K562 (cell line): Measurements from ENCODE around the gene TCIRG1. TPM values are rescaled to one million over a fixed set of nuclear protein-coding genes. Genes with fewer than 3 reads are reported as not detected.

Source experiments
- ELF2 ChIP-seq: fragments of 250-450 bp; sonication (Bioruptor Pico); IDR thresholded peaks from 2 replicates; pipeline ENCODE4 v1.5.0; 2021; ENCODE audit warnings: mild to moderate bottlenecking
- FOXM1 ChIP-seq, 2 experiments: fragments of 450-650 bp in 1 of 2; sonication (generic) in 1 of 2; formaldehyde crosslinking in 1 of 2; IDR thresholded peaks; 2 replicates each; pipeline versions ENCODE4 v1.6.1 to v1.9.0; 2017 to 2022; ENCODE audit warnings: low read depth in 2 of 2, mild to moderate bottlenecking in 2 of 2, missing genetic modification reagents in 1 of 2, moderate library complexity in 1 of 2
- GTF3C2 ChIP-seq: IDR thresholded peaks from 3 replicates; pipeline ENCODE4 v1.6.1; 2011; ENCODE audit warnings: borderline replicate concordance, mild to moderate bottlenecking, moderate library complexity; ENCODE audit not compliant: insufficient read length; ENCODE audit errors: extremely low read depth
- HDAC3 ChIP-seq: fragments of 450-650 bp; IDR thresholded peaks from 2 replicates; pipeline ENCODE4 v1.6.1; 2018; ENCODE audit warnings: borderline replicate concordance, mild to moderate bottlenecking, moderate library complexity; ENCODE audit not compliant: partially characterized antibody
- HSF4 ChIP-seq: fragments of 250-450 bp; sonication (Bioruptor Pico); IDR thresholded peaks from 2 replicates; pipeline ENCODE4 v2.1.2; 2022; ENCODE audit warnings: mild to moderate bottlenecking, moderate library complexity, borderline replicate concordance
- JUND ChIP-seq, 2 experiments: IDR thresholded peaks; 2 replicates in 1 of 2; 3 replicates in 1 of 2; pipeline ENCODE4 v1.6.1; 2011; ENCODE audit warnings: borderline replicate concordance in 2 of 2, low read depth in 2 of 2, low read length in 2 of 2, improper control_type of control experiment in 1 of 2, missing biosample characterization in 1 of 2, missing genetic modification characterization in 1 of 2, missing genetic modification reagents in 1 of 2
- NFE2 ChIP-seq: IDR thresholded peaks from 2 replicates; pipeline ENCODE4 v1.6.1; 2014; ENCODE audit warnings: antibody characterized with exemption, low read depth
- NRF1 ChIP-seq, 2 experiments: fragments of 450-650 bp; IDR thresholded peaks in 1 of 2; conservative IDR thresholded peaks in 1 of 2; 2 replicates each; pipeline ENCODE4 v1.6.1; 2014; ENCODE audit warnings: mild to moderate bottlenecking in 2 of 2
- NUFIP1 ChIP-seq: fragments of 450-650 bp; IDR thresholded peaks from 2 replicates; pipeline ENCODE4 v1.6.1; 2018; ENCODE audit not compliant: partially characterized antibody
- PRDM10 ChIP-seq: fragments of 450-650 bp; IDR thresholded peaks from 2 replicates; pipeline ENCODE4 v1.6.1; 2018; ENCODE audit not compliant: partially characterized antibody
- PRPF4 ChIP-seq: fragments of 200-400 bp; formaldehyde crosslinking; IDR thresholded peaks from one replicate; pipeline ENCODE4 v1.6.1; 2017; ENCODE audit warnings: low read length, low read depth, mild to moderate bottlenecking; ENCODE audit not compliant: insufficient read depth, poor library complexity, severe bottlenecking
- SMARCB1 ChIP-seq: IDR thresholded peaks from 2 replicates; pipeline ENCODE4 v1.6.1; 2011; ENCODE audit warnings: improper control_type of control experiment, low read depth; ENCODE audit not compliant: insufficient read length
- TCF3 ChIP-seq: sonication (generic); formaldehyde crosslinking; IDR thresholded peaks from 2 replicates; pipeline ENCODE4 v1.4.0; 2020; ENCODE audit warnings: mild to moderate bottlenecking, missing genetic modification reagents
- TCF7 ChIP-seq: sonication (generic); IDR thresholded peaks from 2 replicates; pipeline ENCODE4 v1.6.1; 2016; ENCODE audit warnings: antibody characterized with exemption, borderline replicate concordance
- ZFP30 ChIP-seq: fragments of 250-450 bp; sonication (Bioruptor Pico); IDR thresholded peaks from 2 replicates; pipeline ENCODE4 v1.8.0; 2022; ENCODE audit warnings: moderate library complexity, mild to moderate bottlenecking, inconsistent platforms, borderline replicate concordance
- ZFP91 ChIP-seq: sonication (generic); formaldehyde crosslinking; IDR thresholded peaks from 2 replicates; pipeline ENCODE4 v1.8.0; 2022; ENCODE audit warnings: mild to moderate bottlenecking, missing genetic modification reagents
- ZKSCAN1 ChIP-seq: fragments of 150-350 bp; IDR thresholded peaks from 2 replicates; pipeline ENCODE4 v1.6.1; 2016; ENCODE audit warnings: low read depth, low read length
- polyA plus RNA-seq, 8 experiments: library from polyadenylated mRNA; depleted of rRNA in 4 of 8; stranded (reverse) in 5 of 8; unstranded in 3 of 8; fragments of >200 nt; fragmentation: Nextera tagmentation in 2 of 8; fragmentation: Illumina TruSeq in 1 of 8; extraction: Ambion mirVana in 2 of 8; extraction: Trizol in 1 of 8; gene quantifications; 2 replicates each; pipeline versions ENCODE4 v1.2.1 to v1.2.3, GENCODE V29; 2011 to 2014; ENCODE audit warnings: inconsistent platforms in 1 of 8, missing spikeins in 1 of 8
- total RNA-seq, 7 experiments: library from RNA; depleted of rRNA in 6 of 7; stranded (reverse); fragments of >200 nt in 6 of 7; fragmentation: Illumina TruSeq in 2 of 7; extraction: Trizol in 2 of 7; gene quantifications; 2 replicates each; pipeline versions ENCODE4 v1.2.1 to v1.2.3, GENCODE V29; 2011 to 2021; ENCODE audit warnings: low replicate concordance in 1 of 7

Gene TCIRG1
- total and polyA plus RNA-seq, 9 of the 15 experiments (the other 6 are each of a cell fraction or from before 2014, with no cell fraction given) = 0.49 to 143 (median 24.4) TPM

DNA sequence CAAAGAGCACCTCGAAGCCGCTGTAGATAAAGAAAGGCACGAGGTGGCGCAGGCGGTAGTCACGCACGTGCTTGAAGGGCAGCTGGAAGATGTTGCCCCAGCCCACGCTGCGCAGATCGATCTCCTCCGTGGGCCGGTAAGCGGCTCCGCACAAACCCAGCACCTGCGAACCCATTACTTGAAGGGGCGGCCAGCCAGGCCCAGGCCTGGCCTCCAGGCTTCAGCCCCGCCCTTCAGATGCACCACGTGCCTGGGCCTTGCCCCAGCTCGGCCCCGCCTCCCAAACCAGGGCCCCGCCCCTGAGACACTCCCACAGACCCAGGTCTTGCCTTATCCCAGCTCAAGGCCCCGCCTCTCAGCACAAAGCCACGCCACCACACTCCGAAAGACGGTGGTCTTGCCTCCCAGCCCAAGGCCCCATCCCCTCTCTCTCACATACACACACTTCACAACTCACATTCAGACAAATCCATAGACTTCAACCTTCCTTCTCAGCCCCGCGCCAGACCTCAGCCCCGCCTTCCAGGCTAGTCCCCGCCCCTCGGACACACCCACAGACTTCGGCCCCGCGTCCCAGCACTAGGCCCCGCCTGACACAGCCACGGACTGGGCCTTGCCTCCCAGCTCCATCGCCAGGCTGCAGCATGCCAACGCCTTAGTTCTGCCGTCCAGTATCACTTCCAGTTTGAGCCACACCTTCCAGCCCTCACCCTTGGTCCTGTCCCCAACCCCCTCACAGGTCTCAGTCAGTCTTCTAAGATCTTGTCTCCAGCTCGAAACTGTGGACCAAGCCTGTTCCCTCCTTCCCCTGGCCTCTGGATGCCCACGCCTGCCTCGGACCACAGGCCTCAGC lies 42.0 kb upstream of the TCIRG1 start (continued):
- TF ChIP-seq PRDM10 (no peak), ZFP91 (CRISPR knock-in tag) (no peak), HDAC3 (no peak), NUFIP1 (no peak), TCF3 (CRISPR knock-in tag) (no peak), GTF3C2 (no peak), NFE2 (no peak), FOXM1 (IDR thresholded peaks at IDR 0.05; ENCODE audit: low read depth) (no peak), FOXM1 (CRISPR knock-in tag; IDR thresholded peaks at IDR 0.05; ENCODE audit: low read depth) (no peak), NRF1 (conservative IDR thresholded peaks at IDR 0.05 in 1 of 2, IDR thresholded peaks at IDR 0.05 in 1 of 2) (peak; percentile 58 to 69), TCF7 (no peak), JUND (IDR thresholded peaks at IDR 0.05; ENCODE audit: borderline replicate concordance, low read depth, low read length) (no peak), JUND (tag; IDR thresholded peaks at IDR 0.05; ENCODE audit: borderline replicate concordance, low read depth, low read length) (no peak; the same call in 2 of the 3 replicates), ZKSCAN1 (0 out of 2 replicates have a peak, but pooled peaks have one; percentile 2), HSF4 (CRISPR knock-in tag) (no peak), ELF2 (CRISPR knock-in tag) (no peak), ZFP30 (no peak), PRPF4 (no peak), SMARCB1 (no peak)
